Calu3 (cell line): ENCODE results near the gene ELAVL1. TPM values are rescaled to one million over a fixed set of nuclear protein-coding genes. Genes with fewer than 3 reads are reported as not detected.
A peak's percentile ranks its signal among the peaks of the same experiment; 100 is the strongest.
"Not testable (repeated sequence)": the region's sequence is repeated elsewhere in the genome, so short reads cannot be mapped to it uniquely, and the experiment has no call there.

Source experiments
- BruUV-seq: library from RNA; stranded (reverse); fragments of 400-500 nt; replicated peaks from 2 replicates; lab custom pipeline; 2021; lab: Mats Ljungman, UMichigan
- CTCF ChIA-PET: fragments of 300-600 bp; sonication (Branson Sonifier 250); formaldehyde crosslinking; loops from one replicate; lab custom pipeline; 2022; ENCODE audit warnings: antibody characterized with exemption; lab: Charles Lee
- DNase-seq: peaks from one replicate; pipeline ENCODE4 v3.0.0; 2022
- H3K27ac Mint-ChIP-seq: one replicate; pipeline ENCODE4 v1.8.0; 2022; ENCODE audit warnings: mixed read lengths; ENCODE audit not compliant: unreplicated experiment
- H3K27me3 Mint-ChIP-seq: one replicate; pipeline ENCODE4 v1.8.0; 2022; ENCODE audit warnings: mixed read lengths; ENCODE audit not compliant: unreplicated experiment
- H3K36me3 Mint-ChIP-seq: one replicate; pipeline ENCODE4 v1.8.0; 2022; ENCODE audit warnings: mild to moderate bottlenecking, moderate library complexity, mixed read lengths; ENCODE audit not compliant: insufficient read depth, unreplicated experiment
- H3K4me1 Mint-ChIP-seq: one replicate; pipeline ENCODE4 v1.8.0; 2022; ENCODE audit warnings: mild to moderate bottlenecking, low read depth, mixed read lengths; ENCODE audit not compliant: unreplicated experiment
- H3K4me3 Mint-ChIP-seq: one replicate; pipeline ENCODE4 v1.8.0; 2022; ENCODE audit warnings: mild to moderate bottlenecking, low read depth, moderate library complexity, mixed read lengths; ENCODE audit not compliant: unreplicated experiment
- H3K9me3 Mint-ChIP-seq: one replicate; pipeline ENCODE4 v1.8.0; 2022; ENCODE audit warnings: low read depth, mixed read lengths; ENCODE audit not compliant: unreplicated experiment
- intact Hi-C: fragments of 100-400 bp; cut with micrococcal nuclease; formaldehyde crosslinking; loops from one replicate; pipeline ENCODE4 v1.10.0; 2022; ENCODE audit not compliant: unreplicated experiment
- total RNA-seq: library from RNA; stranded (reverse); gene quantifications from 2 replicates; pipeline ENCODE4 v1.2.3, GENCODE V29; 2022
- TF ChIP-seq, protein P1 (sequence below): fragments of 200-600 bp; IDR thresholded peaks from one replicate; pipeline ENCODE4 v1.8.0; 2022; ENCODE audit warnings: antibody characterized with exemption; ENCODE audit not compliant: unreplicated experiment

Gene ELAVL1
- total RNA-seq, 1 experiment from 2014 or later = 81.2 TPM

DNA sequence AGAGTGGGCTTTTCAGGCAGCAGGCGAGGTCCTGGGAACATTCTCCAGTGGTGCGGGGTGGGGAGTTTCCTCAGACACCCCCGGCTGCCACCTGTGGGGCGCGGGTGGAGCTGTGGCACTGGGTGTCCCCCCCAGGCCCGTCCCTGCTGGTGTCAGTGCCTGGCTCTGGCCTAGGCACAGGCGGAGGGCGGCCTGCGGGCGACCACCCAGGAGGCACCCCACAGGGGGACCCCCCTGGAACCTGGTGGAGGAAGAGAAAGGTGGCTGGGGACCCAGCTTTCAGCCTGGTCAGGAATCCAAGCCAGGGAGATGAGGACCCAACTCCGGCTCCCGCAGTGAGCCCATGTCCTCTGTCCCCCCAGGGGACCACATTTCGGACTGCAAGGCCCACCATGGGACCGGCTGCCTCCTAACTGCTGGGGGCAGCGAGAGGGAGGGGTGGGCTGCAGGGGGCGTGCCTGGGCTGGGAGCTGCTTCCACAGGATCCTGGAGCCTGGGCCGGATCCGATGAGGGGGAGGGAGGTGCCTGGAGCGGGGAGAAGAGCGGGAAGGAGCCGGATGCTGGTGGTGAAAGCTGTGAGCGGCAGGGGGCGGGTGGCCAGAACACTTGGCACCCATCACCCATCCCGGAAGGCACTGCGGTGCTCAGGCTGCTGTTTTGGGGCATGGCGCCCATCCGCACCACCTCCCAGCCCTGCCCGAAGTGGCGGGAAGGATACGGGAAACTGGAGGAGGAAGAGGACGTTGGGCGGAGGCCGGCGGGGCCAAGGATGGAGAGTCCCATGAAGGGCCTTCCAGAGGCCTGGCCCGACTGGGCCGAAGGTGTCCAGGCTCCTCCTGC, 74.0 kb downstream of the ELAVL1 start:
- TF ChIP-seq, protein P1, sequence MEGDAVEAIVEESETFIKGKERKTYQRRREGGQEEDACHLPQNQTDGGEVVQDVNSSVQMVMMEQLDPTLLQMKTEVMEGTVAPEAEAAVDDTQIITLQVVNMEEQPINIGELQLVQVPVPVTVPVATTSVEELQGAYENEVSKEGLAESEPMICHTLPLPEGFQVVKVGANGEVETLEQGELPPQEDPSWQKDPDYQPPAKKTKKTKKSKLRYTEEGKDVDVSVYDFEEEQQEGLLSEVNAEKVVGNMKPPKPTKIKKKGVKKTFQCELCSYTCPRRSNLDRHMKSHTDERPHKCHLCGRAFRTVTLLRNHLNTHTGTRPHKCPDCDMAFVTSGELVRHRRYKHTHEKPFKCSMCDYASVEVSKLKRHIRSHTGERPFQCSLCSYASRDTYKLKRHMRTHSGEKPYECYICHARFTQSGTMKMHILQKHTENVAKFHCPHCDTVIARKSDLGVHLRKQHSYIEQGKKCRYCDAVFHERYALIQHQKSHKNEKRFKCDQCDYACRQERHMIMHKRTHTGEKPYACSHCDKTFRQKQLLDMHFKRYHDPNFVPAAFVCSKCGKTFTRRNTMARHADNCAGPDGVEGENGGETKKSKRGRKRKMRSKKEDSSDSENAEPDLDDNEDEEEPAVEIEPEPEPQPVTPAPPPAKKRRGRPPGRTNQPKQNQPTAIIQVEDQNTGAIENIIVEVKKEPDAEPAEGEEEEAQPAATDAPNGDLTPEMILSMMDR = no peak
- DNase-seq = no peak
- CTCF ChIA-PET = no interaction called here
- Mint-ChIP-seq H3K4me1 (peaks cover 8% of the 10 kb centered on the region), H3K9me3 (no peaks in the 10 kb centered on the region), H3K4me3 (no peak overlapping the region), H3K27me3 (no peaks in the 10 kb centered on the region), H3K27ac (no peak overlapping the region), H3K36me3 (peaks cover 59% of the 10 kb centered on the region)
- intact Hi-C loops = no loop called here
- no TSS peak for BruUV-seq

GRCh38 chr19:7930765-7931164, 74.7 kb downstream of the ELAVL1 start:
- DNase-seq = no peak
- H3K9me3 Mint-ChIP-seq = no peaks in the 10 kb centered on the region
- BruUV-seq = no TSS peak
- TF ChIP-seq, protein P1 = no peak
- H3K4me3 Mint-ChIP-seq = no peak overlapping the region
- H3K27ac Mint-ChIP-seq = no peak overlapping the region
- intact Hi-C loops = no loop called here
- CTCF ChIA-PET = no interaction called here
- no peaks in the 10 kb centered on the region for H3K27me3 Mint-ChIP-seq
- peaks cover 58% of the 10 kb centered on the region for H3K36me3 Mint-ChIP-seq
- peaks cover 8% of the 10 kb centered on the region for H3K4me1 Mint-ChIP-seq

DNA sequence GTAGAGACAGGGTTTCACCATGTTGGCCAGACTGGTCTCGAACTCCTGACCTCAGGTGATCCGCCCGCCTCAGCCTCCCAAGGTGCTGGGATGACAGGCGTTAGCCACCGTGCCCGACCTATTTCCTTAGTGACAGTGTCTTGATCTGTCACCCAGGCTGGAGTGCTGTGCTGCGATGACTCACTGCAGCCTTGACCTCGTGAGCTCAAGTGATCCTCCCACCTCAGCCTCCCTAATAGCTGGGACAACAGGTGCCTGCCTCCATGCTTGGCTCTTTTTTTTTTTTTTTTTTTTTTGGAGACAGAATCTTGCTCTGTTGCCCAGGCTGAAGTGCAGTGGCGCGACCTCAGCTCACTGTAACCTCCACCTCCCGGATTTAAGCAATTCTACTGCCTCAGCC, 75.4 kb downstream of the ELAVL1 start:
- BruUV-seq, H3K27me3 Mint-ChIP-seq: not testable (repeated sequence)
- CTCF ChIA-PET = interaction anchor here (0.7 kb wide), 1 partner anchor 28 kb away, joined by 5 read pairs; no protein-coding TSS in a partner anchor

DNA sequence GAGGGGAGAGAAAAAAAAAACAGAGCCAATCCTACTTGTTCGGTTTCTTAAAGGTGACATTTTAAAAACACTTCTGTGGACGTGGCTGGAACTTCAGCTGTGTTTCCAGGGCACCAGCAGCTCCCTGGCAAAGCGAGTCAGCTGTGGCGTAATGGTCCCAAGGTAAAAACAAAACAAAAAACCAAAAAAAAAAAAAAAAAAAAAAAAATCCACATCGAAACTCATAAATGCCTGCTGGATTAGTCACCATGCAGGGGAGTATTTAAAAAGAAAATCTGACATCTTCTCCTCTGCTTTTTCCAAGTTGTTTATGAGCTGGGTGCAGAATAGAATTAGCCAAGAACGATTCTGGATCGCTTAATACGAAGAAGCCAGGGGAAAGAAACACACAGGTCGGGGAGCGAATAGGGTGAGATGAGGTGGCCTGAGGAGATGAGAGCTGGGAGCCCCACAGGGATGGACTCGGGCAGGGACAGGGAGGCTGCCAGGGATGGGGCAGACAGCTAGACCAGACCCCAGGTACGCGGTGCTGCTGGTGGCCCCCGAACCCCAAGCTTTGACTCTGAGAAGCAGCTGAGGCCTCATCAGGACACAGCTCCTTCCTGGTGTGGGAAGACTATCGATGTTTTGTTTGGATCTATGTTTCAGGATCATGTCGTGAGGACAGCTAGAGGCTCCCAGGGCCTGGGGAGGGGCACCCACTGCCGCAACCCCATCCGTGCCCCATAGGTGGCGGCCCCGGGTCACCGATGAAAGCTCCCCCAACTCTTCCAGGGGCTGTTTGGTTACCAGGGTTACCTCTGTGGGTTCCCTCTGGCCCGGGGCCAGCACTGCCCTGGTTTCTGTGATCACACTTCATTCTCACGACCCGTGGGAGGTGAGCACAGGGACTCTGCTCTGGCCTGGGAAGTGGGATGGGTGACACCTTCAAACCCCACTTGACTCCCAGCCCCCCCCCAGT, 76.4 kb downstream of the ELAVL1 start:
- CTCF ChIA-PET = interaction anchor here (0.6 to 1.4 kb wide), 3 partner anchors 8 to 132 kb away, joined by 4 to 8 read pairs (median 6); partner anchors contain the start of genes SNAPC2 and TIMM44
- peak; percentile 51 for DNase-seq
- Mint-ChIP-seq H3K9me3 (no peaks in the 10 kb centered on the region), H3K4me3 (no peak overlapping the region), H3K36me3 (peaks cover 54% of the 10 kb centered on the region), H3K27ac (no peak overlapping the region), H3K27me3 (no peaks in the 10 kb centered on the region), H3K4me1 (peaks cover 8% of the 10 kb centered on the region)
- BruUV-seq = no TSS peak
- intact Hi-C loops = no loop called here
- TF ChIP-seq, protein P1 = peak; percentile 33

More for the DNA sequence above, 75.4 kb downstream of the ELAVL1 start:
- DNase-seq, H3K9me3 Mint-ChIP-seq, intact Hi-C loops, H3K4me1 Mint-ChIP-seq, H3K27ac Mint-ChIP-seq, H3K4me3 Mint-ChIP-seq: not testable (repeated sequence)
- peaks cover 58% of the 10 kb centered on the region for H3K36me3 Mint-ChIP-seq
